HepG2 (cell line): ENCODE data around the gene SNF8. TPM values are rescaled to one million over a fixed set of nuclear protein-coding genes. Genes with fewer than 3 reads are reported as not detected.

Source experiments
- CBX5 ChIP-seq: sonication (generic); formaldehyde crosslinking; IDR thresholded peaks from 2 replicates; pipeline ENCODE4 v1.4.0; 2020; ENCODE audit warnings: missing genetic modification reagents, borderline replicate concordance
- CHD2 ChIP-seq: IDR thresholded peaks from 2 replicates; pipeline ENCODE4 v1.6.1; 2011; ENCODE audit warnings: low read depth, low read length, improper control_type of control experiment
- HNRNPL ChIP-seq: fragments of 200-400 bp; formaldehyde crosslinking; IDR thresholded peaks from 2 replicates; pipeline ENCODE4 v1.6.1; 2017; ENCODE audit warnings: mild to moderate bottlenecking, low read depth, low read length
- KMT2B ChIP-seq: IDR thresholded peaks from 2 replicates; pipeline ENCODE4 v1.6.1; 2016; ENCODE audit warnings: missing genetic modification reagents, missing compliant biosample characterization
- MBD4 ChIP-seq: IDR thresholded peaks from 2 replicates; pipeline ENCODE4 v1.6.1; 2012; ENCODE audit warnings: low read length, inconsistent platforms, borderline replicate concordance
- MTA3 ChIP-seq: sonication (generic); formaldehyde crosslinking; IDR thresholded peaks from 2 replicates; pipeline ENCODE4 v1.4.0; 2020; ENCODE audit warnings: missing genetic modification reagents
- PHF5A ChIP-seq: IDR thresholded peaks from one replicate; pipeline ENCODE4 v1.6.1; 2018; ENCODE audit warnings: low read depth, missing genetic modification reagents; ENCODE audit not compliant: unreplicated experiment
- SMAD1 ChIP-seq: sonication (generic); formaldehyde crosslinking; IDR thresholded peaks from 2 replicates; pipeline ENCODE4 v1.4.0; 2020; ENCODE audit warnings: missing genetic modification reagents, low read depth, mild to moderate bottlenecking, borderline replicate concordance
- SRSF9 ChIP-seq: fragments of 200-400 bp; formaldehyde crosslinking; IDR thresholded peaks from 2 replicates; pipeline ENCODE4 v1.6.1; 2018; ENCODE audit warnings: borderline replicate concordance, mild to moderate bottlenecking, low read depth, low read length; ENCODE audit not compliant: insufficient read depth, poor library complexity, severe bottlenecking
- TBP ChIP-seq: sonication (generic); formaldehyde crosslinking; IDR thresholded peaks from 2 replicates; pipeline ENCODE4 v1.5.0; 2020; ENCODE audit warnings: missing genetic modification reagents
- YEATS2 ChIP-seq: sonication (generic); formaldehyde crosslinking; IDR thresholded peaks from 2 replicates; pipeline ENCODE4 v1.4.0; 2020; ENCODE audit warnings: missing genetic modification reagents, borderline replicate concordance
- ZBTB38 ChIP-seq: sonication (generic); formaldehyde crosslinking; IDR thresholded peaks from 2 replicates; pipeline ENCODE4 v1.5.1; 2020; ENCODE audit warnings: mild to moderate bottlenecking, missing genetic modification reagents
- ZNF180 ChIP-seq: sonication (generic); formaldehyde crosslinking; IDR thresholded peaks from 2 replicates; pipeline ENCODE4 v1.4.0; 2020; ENCODE audit warnings: low read depth, missing genetic modification reagents, borderline replicate concordance
- ZNF703 ChIP-seq: sonication (generic); formaldehyde crosslinking; IDR thresholded peaks from 2 replicates; pipeline ENCODE4 v1.5.1; 2020; ENCODE audit warnings: missing genetic modification reagents, mild to moderate bottlenecking, moderate library complexity, borderline replicate concordance
- ZNF776 ChIP-seq: sonication (generic); formaldehyde crosslinking; IDR thresholded peaks from 2 replicates; pipeline ENCODE4 v1.4.0; 2020; ENCODE audit warnings: mild to moderate bottlenecking, missing genetic modification reagents
- ZSCAN30 ChIP-seq: sonication (generic); formaldehyde crosslinking; IDR thresholded peaks from 2 replicates; pipeline ENCODE4 v1.5.0; 2020; ENCODE audit warnings: mild to moderate bottlenecking, missing genetic modification reagents
- polyA plus RNA-seq, 8 experiments: library from polyadenylated mRNA; depleted of rRNA in 3 of 8; stranded (reverse) in 7 of 8; unstranded in 1 of 8; fragments of >200 nt; fragmentation: Illumina TruSeq in 4 of 8; extraction: Trizol in 4 of 8; gene quantifications; 2 replicates each; pipeline versions ENCODE4 v1.2.1 to v1.2.3, GENCODE V29; 2011 to 2016; ENCODE audit warnings: low read depth in 4 of 8, missing spikeins in 1 of 8, mixed read lengths in 1 of 8; ENCODE audit not compliant: insufficient read depth in 1 of 8
- total RNA-seq, 5 experiments: library from RNA; depleted of rRNA; stranded (reverse); fragments of >200 nt; fragmentation: Illumina TruSeq; extraction: Trizol; gene quantifications; 2 replicates each; pipeline ENCODE4 v1.2.3, GENCODE V29; 2016; ENCODE audit warnings: low read depth in 1 of 5
- TF ChIP-seq, protein P1 (sequence below): sonication (generic); formaldehyde crosslinking; IDR thresholded peaks from 2 replicates; pipeline ENCODE4 v1.5.0; 2020; ENCODE audit warnings: missing genetic modification reagents, mild to moderate bottlenecking, borderline replicate concordance
- TF ChIP-seq, protein P2 (sequence below), 2 experiments: IDR thresholded peaks; 2 replicates each; pipeline ENCODE4 v1.6.1; 2011 to 2012; ENCODE audit warnings: low read length in 2 of 2, borderline replicate concordance in 1 of 2, low read depth in 1 of 2, mild to moderate bottlenecking in 1 of 2, moderate library complexity in 1 of 2
- TF ChIP-seq, protein P3 (sequence below): sonication (generic); formaldehyde crosslinking; conservative IDR thresholded peaks from 2 replicates; pipeline ENCODE4 v1.5.0; 2020; ENCODE audit warnings: missing genetic modification reagents
- TF ChIP-seq, protein P4 (sequence below): sonication (generic); formaldehyde crosslinking; IDR thresholded peaks from 2 replicates; pipeline ENCODE4 v1.9.0; 2021; ENCODE audit warnings: missing genetic modification reagents, mild to moderate bottlenecking, borderline replicate concordance

Gene SNF8
- total and polyA plus RNA-seq, 2 of the 13 experiments (the other 11 are each of a cell fraction or from before 2014, with no cell fraction given), result 114 to 153 TPM

DNA sequence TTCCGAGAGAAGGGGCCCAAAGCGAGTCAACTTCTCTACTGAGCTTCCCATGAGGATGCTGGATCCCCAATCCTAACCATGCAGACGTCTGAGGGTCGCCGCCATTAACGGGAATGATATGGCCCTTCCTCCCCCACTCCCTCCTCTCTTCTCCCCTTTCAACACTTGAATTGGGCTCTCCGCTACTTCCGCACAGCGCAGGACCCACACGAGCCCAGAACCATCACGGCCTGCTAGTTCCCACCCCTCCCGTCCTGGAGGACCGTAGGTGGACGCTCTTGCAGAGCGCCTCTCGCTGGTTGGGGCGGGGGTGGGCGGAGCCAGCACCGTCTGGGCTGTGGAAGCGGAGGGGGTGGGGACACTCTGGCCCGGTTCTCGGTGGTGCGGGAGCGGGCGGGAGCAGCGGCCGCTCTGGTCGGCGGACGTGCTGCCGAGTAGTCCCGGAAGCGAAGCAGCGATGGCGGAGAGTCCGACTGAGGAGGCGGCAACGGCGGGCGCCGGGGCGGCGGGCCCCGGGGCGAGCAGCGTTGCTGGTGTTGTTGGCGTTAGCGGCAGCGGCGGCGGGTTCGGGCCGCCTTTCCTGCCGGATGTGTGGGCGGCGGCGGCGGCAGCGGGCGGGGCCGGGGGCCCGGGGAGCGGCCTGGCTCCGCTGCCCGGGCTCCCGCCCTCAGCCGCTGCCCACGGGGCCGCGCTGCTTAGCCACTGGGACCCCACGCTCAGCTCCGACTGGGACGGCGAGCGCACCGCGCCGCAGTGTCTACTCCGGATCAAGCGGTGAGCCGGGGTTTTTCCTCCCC lies 36.4 kb downstream of the SNF8 start, which contains the start of gene UBE2Z (continued):
- peak; percentile 82 for TF ChIP-seq ZNF776
- TF ChIP-seq TBP (CRISPR knock-in tag), result no peak; the same call in 1 of the 2 replicates
- TF ChIP-seq YEATS2, result peak; percentile 94
- TF ChIP-seq ZBTB38 (CRISPR knock-in tag), result peak; percentile 90
- no peak for TF ChIP-seq MBD4
- TF ChIP-seq KMT2B, result peak; percentile 93
- TF ChIP-seq ZNF703 (CRISPR knock-in tag), result no peak
- peak; percentile 74; the same call in 1 of the 2 replicates for TF ChIP-seq SMAD1 (CRISPR knock-in tag)
- TF ChIP-seq, protein P1, sequence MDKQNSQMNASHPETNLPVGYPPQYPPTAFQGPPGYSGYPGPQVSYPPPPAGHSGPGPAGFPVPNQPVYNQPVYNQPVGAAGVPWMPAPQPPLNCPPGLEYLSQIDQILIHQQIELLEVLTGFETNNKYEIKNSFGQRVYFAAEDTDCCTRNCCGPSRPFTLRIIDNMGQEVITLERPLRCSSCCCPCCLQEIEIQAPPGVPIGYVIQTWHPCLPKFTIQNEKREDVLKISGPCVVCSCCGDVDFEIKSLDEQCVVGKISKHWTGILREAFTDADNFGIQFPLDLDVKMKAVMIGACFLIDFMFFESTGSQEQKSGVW (CRISPR knock-in tag), result no peak
- TF ChIP-seq, protein P2, sequence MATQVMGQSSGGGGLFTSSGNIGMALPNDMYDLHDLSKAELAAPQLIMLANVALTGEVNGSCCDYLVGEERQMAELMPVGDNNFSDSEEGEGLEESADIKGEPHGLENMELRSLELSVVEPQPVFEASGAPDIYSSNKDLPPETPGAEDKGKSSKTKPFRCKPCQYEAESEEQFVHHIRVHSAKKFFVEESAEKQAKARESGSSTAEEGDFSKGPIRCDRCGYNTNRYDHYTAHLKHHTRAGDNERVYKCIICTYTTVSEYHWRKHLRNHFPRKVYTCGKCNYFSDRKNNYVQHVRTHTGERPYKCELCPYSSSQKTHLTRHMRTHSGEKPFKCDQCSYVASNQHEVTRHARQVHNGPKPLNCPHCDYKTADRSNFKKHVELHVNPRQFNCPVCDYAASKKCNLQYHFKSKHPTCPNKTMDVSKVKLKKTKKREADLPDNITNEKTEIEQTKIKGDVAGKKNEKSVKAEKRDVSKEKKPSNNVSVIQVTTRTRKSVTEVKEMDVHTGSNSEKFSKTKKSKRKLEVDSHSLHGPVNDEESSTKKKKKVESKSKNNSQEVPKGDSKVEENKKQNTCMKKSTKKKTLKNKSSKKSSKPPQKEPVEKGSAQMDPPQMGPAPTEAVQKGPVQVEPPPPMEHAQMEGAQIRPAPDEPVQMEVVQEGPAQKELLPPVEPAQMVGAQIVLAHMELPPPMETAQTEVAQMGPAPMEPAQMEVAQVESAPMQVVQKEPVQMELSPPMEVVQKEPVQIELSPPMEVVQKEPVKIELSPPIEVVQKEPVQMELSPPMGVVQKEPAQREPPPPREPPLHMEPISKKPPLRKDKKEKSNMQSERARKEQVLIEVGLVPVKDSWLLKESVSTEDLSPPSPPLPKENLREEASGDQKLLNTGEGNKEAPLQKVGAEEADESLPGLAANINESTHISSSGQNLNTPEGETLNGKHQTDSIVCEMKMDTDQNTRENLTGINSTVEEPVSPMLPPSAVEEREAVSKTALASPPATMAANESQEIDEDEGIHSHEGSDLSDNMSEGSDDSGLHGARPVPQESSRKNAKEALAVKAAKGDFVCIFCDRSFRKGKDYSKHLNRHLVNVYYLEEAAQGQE (IDR thresholded peaks at IDR 0.05; ENCODE audit: borderline replicate concordance in 1 of 2, low read depth in 1 of 2, low read length in 2 of 2), result peak in 1 of 2 experiments; percentile 44; a peak in 1 of 4 replicates
- TF ChIP-seq, protein P3, sequence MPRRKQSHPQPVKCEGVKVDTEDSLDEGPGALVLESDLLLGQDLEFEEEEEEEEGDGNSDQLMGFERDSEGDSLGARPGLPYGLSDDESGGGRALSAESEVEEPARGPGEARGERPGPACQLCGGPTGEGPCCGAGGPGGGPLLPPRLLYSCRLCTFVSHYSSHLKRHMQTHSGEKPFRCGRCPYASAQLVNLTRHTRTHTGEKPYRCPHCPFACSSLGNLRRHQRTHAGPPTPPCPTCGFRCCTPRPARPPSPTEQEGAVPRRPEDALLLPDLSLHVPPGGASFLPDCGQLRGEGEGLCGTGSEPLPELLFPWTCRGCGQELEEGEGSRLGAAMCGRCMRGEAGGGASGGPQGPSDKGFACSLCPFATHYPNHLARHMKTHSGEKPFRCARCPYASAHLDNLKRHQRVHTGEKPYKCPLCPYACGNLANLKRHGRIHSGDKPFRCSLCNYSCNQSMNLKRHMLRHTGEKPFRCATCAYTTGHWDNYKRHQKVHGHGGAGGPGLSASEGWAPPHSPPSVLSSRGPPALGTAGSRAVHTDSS (CRISPR knock-in tag), result 0 out of 2 replicates have a peak, but pooled peaks have one; percentile 87
- TF ChIP-seq, protein P4, sequence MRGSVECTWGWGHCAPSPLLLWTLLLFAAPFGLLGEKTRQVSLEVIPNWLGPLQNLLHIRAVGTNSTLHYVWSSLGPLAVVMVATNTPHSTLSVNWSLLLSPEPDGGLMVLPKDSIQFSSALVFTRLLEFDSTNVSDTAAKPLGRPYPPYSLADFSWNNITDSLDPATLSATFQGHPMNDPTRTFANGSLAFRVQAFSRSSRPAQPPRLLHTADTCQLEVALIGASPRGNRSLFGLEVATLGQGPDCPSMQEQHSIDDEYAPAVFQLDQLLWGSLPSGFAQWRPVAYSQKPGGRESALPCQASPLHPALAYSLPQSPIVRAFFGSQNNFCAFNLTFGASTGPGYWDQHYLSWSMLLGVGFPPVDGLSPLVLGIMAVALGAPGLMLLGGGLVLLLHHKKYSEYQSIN (CRISPR knock-in tag), result no peak
- peak; percentile 96 for TF ChIP-seq PHF5A (CRISPR knock-in tag)
- TF ChIP-seq MTA3 (CRISPR knock-in tag), result no peak
- TF ChIP-seq SRSF9, result no peak
- peak; percentile 45; the same call in 1 of the 2 replicates for TF ChIP-seq CHD2
- peak; percentile 93; the same call in 1 of the 2 replicates for TF ChIP-seq CBX5 (CRISPR knock-in tag)
- no peak for TF ChIP-seq ZNF180 (CRISPR knock-in tag)
- TF ChIP-seq ZSCAN30 (CRISPR knock-in tag), result no peak
- TF ChIP-seq HNRNPL, result no peak
